ENCODE results near the gene TF. TPM values are rescaled to one million over a fixed set of nuclear protein-coding genes. Genes with fewer than 3 reads are reported as not detected.
"Not testable (repeated sequence)": the region's sequence is repeated elsewhere in the genome, so short reads cannot be mapped to it uniquely, and the experiment has no call there.

The TF gene
- total RNA-seq, 1 experiment from 2014 or later, result not detected

- DNase-seq (ENCODE audit: low read depth), result peak; percentile 79
Observed at GRCh38 chr3:133763797-133764683, 17.8 kb downstream of the TF start.

- no peak for DNase-seq (ENCODE audit: low read depth)
Observed at GRCh38 chr3:133765256-133765655, 19.1 kb downstream of the TF start.

- no peak for DNase-seq (ENCODE audit: low read depth)
Observed at GRCh38 chr3:133767607-133768006, 21.4 kb downstream of the TF start.

GRCh38 chr3:133769536-133769935 is 23.3 kb downstream of the TF start:
- no peak for DNase-seq (ENCODE audit: low read depth)

- no peak for DNase-seq (ENCODE audit: low read depth)
Observed at GRCh38 chr3:133773732-133774131, 27.5 kb downstream of the TF start.

GRCh38 chr3:133775309-133775708 is 29.1 kb downstream of the TF start:
- no peak for DNase-seq (ENCODE audit: low read depth)

- no peak for DNase-seq (ENCODE audit: low read depth)
Observed at GRCh38 chr3:133775835-133776234, 29.6 kb downstream of the TF start.

GRCh38 chr3:133776794-133777438 is 30.7 kb downstream of the TF start:
- DNase-seq (ENCODE audit: low read depth), result no peak

- no peak for DNase-seq (ENCODE audit: low read depth)
Observed at GRCh38 chr3:133777807-133778568, 31.8 kb downstream of the TF start.

GRCh38 chr3:133779626-133780203 is 33.5 kb downstream of the TF start:
- DNase-seq (ENCODE audit: low read depth), result no peak

- not testable (repeated sequence) for DNase-seq (ENCODE audit: low read depth)
Observed at GRCh38 chr3:133780756-133781155, 34.6 kb downstream of the TF start.

- DNase-seq (ENCODE audit: low read depth), result no peak
Observed at GRCh38 chr3:133781570-133781969, 35.4 kb downstream of the TF start.

GRCh38 chr3:133782454-133782853 is 36.3 kb downstream of the TF start:
- DNase-seq (ENCODE audit: low read depth), result no peak

- no peak for DNase-seq (ENCODE audit: low read depth)
Observed at GRCh38 chr3:133783762-133784161, 37.6 kb downstream of the TF start.

- no peak for DNase-seq (ENCODE audit: low read depth)
Observed at GRCh38 chr3:133788024-133788423, 41.8 kb downstream of the TF start.

- DNase-seq (ENCODE audit: low read depth), result peak; percentile 48
Observed at GRCh38 chr3:133792171-133792763, 46.1 kb downstream of the TF start.

GRCh38 chr3:133797396-133798105 is 51.4 kb downstream of the TF start:
- no peak for DNase-seq (ENCODE audit: low read depth)

- peak; percentile 46 for DNase-seq (ENCODE audit: low read depth)
Observed at GRCh38 chr3:133799794-133800585, 53.8 kb downstream of the TF start.

GRCh38 chr3:133803469-133803868 is 57.3 kb downstream of the TF start:
- DNase-seq (ENCODE audit: low read depth), result no peak

GRCh38 chr3:133804896-133805295 is 58.7 kb downstream of the TF start:
- no peak for DNase-seq (ENCODE audit: low read depth)

All from LHCN-M2 (cell line).